ENCODE data around the gene ESYT3.
"Not testable (repeated sequence)": the region's sequence is repeated elsewhere in the genome, so short reads cannot be mapped to it uniquely, and the experiment has no call there.

ESYT3 gene

GRCh38 chr3:138443091-138443490 lies 8.7 kb downstream of the ESYT3 start:
- no peak for DNase-seq

GRCh38 chr3:138443521-138444503 lies 9.4 kb downstream of the ESYT3 start:
- DNase-seq = no peak

- no peak for DNase-seq
These were observed 10.8 kb downstream of the ESYT3 start for GRCh38 chr3:138445236-138445635.

- no peak for DNase-seq
These were observed 11.2 kb downstream of the ESYT3 start for GRCh38 chr3:138445654-138446053.

- DNase-seq = no peak
These were observed 14.2 kb downstream of the ESYT3 start for GRCh38 chr3:138448631-138449030.

- no peak for DNase-seq
These were observed 15.1 kb downstream of the ESYT3 start for GRCh38 chr3:138449490-138449889.

- DNase-seq = no peak
These were observed 15.8 kb downstream of the ESYT3 start for GRCh38 chr3:138450181-138450580.

- DNase-seq = no peak
These were observed 16.4 kb downstream of the ESYT3 start for GRCh38 chr3:138450704-138451424.

GRCh38 chr3:138451595-138452162 lies 17.3 kb downstream of the ESYT3 start:
- no peak for DNase-seq

GRCh38 chr3:138452436-138452835 lies 18.0 kb downstream of the ESYT3 start:
- no peak for DNase-seq

GRCh38 chr3:138453940-138454339 lies 19.5 kb downstream of the ESYT3 start:
- not testable (repeated sequence) for DNase-seq

GRCh38 chr3:138455801-138456716 lies 21.6 kb downstream of the ESYT3 start:
- no peak for DNase-seq

- no peak for DNase-seq
These were observed 22.8 kb downstream of the ESYT3 start for GRCh38 chr3:138456961-138457862.

- DNase-seq = no peak
These were observed 23.7 kb downstream of the ESYT3 start for GRCh38 chr3:138457863-138458735.

- DNase-seq = no peak
These were observed 24.5 kb downstream of the ESYT3 start for GRCh38 chr3:138458774-138459499.

- DNase-seq = no peak
These were observed 25.5 kb downstream of the ESYT3 start for GRCh38 chr3:138459619-138460535.

- no peak for DNase-seq
These were observed 26.3 kb downstream of the ESYT3 start for GRCh38 chr3:138460536-138461205.

GRCh38 chr3:138461246-138461645 lies 26.8 kb downstream of the ESYT3 start:
- no peak for DNase-seq

Measured in activated CD4-positive, alpha-beta T cell treated with anti-CD3 and anti-CD28 coated beads for 4 hours (primary cell).